Measurements from ENCODE around the gene KLHDC8A.

Gene KLHDC8A

GRCh38 chr1:205309741-205310140 is 47.0 kb downstream of the KLHDC8A start:
- H3K4me1 ChIP-seq (ENCODE audit: low read depth, poor library complexity, severe bottlenecking): no peaks in the 10 kb centered on the region
- H2AFZ ChIP-seq (ENCODE audit: low read depth): no peak overlapping the region
- no peaks in the 10 kb centered on the region for H3K27me3 ChIP-seq (ENCODE audit: insufficient read depth, low read depth)
- no peaks in the 10 kb centered on the region for H3K36me3 ChIP-seq (ENCODE audit: insufficient read depth)
- TF ChIP-seq CTCF (conservative IDR thresholded peaks at IDR 0.05; ENCODE audit: low read depth, low read length): no peak
- H3K9ac ChIP-seq: no peak overlapping the region
- no peaks in the 10 kb centered on the region for H4K20me1 ChIP-seq (ENCODE audit: insufficient read depth)
- H3K79me2 ChIP-seq (ENCODE audit: insufficient read depth, low read depth): peaks cover 5% of the 10 kb centered on the region; the same call in 1 of the 2 replicates
- H3K4me2 ChIP-seq: no peak overlapping the region
- H3K4me3 ChIP-seq (IDR thresholded peaks at IDR 0.05; ENCODE audit: insufficient read depth, low read depth, low read length): no peak overlapping the region
- H3K27ac ChIP-seq: no peak overlapping the region

DNA sequence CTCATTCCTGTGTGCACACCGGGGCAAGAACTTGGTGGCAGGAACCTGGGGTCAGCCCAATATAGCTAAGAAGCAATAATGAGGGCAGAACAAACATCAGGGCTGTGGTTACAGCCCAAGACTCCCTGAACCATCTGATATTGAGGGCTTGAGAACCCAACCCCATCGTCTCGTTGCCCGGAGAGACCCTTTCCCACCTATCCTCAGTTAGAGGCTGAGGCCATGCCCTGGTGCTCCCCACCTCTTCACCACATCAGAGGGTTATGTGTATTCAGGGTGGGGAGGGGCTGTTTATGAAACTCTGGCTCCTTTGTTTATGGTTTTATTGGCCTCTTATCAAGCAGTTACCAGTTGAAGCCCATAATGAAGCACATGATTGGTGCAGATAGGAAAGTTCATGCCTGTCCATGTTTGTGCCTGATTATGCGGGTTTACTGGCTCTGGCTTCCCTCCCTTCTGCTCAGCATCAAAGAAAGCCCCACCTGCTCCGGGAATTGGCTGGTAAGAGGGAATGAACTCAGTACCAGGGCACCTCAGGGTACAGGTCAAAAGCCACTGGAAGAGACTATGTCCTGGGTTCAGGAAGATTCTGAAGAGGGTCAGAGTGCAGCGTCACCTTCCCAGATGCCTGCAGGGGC is 49.7 kb downstream of the KLHDC8A start:
- no peak overlapping the region for H2AFZ ChIP-seq (ENCODE audit: low read depth)
- H4K20me1 ChIP-seq (ENCODE audit: insufficient read depth): no peaks in the 10 kb centered on the region
- H3K79me2 ChIP-seq (ENCODE audit: insufficient read depth, low read depth): peaks cover 1% of the 10 kb centered on the region; the same call in 1 of the 2 replicates
- no peak overlapping the region for H3K4me3 ChIP-seq (IDR thresholded peaks at IDR 0.05; ENCODE audit: insufficient read depth, low read depth, low read length)
- TF ChIP-seq CTCF (conservative IDR thresholded peaks at IDR 0.05; ENCODE audit: low read depth, low read length): no peak
- no peak overlapping the region for H3K4me2 ChIP-seq
- no peak overlapping the region for H3K27ac ChIP-seq
- no peaks in the 10 kb centered on the region for H3K4me1 ChIP-seq (ENCODE audit: low read depth, poor library complexity, severe bottlenecking)
- no peaks in the 10 kb centered on the region for H3K36me3 ChIP-seq (ENCODE audit: insufficient read depth)
- H3K9ac ChIP-seq: no peak overlapping the region
- no peaks in the 10 kb centered on the region for H3K27me3 ChIP-seq (ENCODE audit: insufficient read depth, low read depth)

GRCh38 chr1:205304695-205305070 is 52.0 kb downstream of the KLHDC8A start:
- no peak overlapping the region for H2AFZ ChIP-seq (ENCODE audit: low read depth)
- no peak overlapping the region for H3K27ac ChIP-seq
- H3K9ac ChIP-seq: no peak overlapping the region
- no peaks in the 10 kb centered on the region for H3K4me1 ChIP-seq (ENCODE audit: low read depth, poor library complexity, severe bottlenecking)
- H3K79me2 ChIP-seq (ENCODE audit: insufficient read depth, low read depth): no peaks in the 10 kb centered on the region
- H3K36me3 ChIP-seq (ENCODE audit: insufficient read depth): no peaks in the 10 kb centered on the region
- H4K20me1 ChIP-seq (ENCODE audit: insufficient read depth): no peaks in the 10 kb centered on the region
- H3K4me2 ChIP-seq: no peak overlapping the region
- no peak overlapping the region for H3K4me3 ChIP-seq (IDR thresholded peaks at IDR 0.05; ENCODE audit: insufficient read depth, low read depth, low read length)
- no peak for TF ChIP-seq CTCF (conservative IDR thresholded peaks at IDR 0.05; ENCODE audit: low read depth, low read length)
- no peaks in the 10 kb centered on the region for H3K27me3 ChIP-seq (ENCODE audit: insufficient read depth, low read depth)

DNA sequence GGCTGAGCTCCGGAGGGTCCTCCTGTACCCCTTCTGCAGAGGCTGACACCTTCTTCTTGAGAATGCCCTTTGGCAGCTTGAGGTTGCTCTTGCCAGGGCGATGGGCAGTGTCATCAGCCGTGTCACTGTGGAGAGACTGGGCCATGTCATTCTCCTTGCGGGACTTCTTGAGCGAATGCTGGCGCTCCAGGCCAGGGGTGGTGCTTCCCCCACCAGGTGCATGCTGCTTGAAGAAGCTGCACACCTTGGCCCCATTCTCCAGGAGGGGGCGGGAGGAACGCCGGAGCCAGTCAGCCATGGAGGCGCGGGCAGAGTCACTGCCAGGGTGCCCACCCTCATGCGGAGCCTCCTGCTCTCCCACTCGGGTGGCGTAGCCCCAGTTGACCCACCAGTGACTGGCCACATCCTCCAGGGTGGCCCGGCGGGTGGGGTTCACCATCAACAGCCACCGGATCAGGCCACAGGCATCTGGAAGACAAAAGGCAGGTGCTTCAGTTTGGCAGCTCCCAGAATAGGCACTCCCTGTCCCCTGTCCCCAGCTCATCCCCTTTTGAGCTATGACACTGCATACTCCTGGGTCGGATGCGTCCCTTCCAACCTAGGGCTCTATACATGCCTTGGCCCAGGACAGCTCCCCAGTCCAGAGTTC is 52.6 kb downstream of the KLHDC8A start:
- Histone ChIP-seq H3K9ac (no peak overlapping the region), H3K27me3 (ENCODE audit: insufficient read depth, low read depth) (no peaks in the 10 kb centered on the region), H3K4me3 (IDR thresholded peaks at IDR 0.05; ENCODE audit: insufficient read depth, low read depth, low read length) (no peak overlapping the region), H3K4me2 (no peak overlapping the region), H2AFZ (ENCODE audit: low read depth) (no peak overlapping the region), H3K79me2 (ENCODE audit: insufficient read depth, low read depth) (no peaks in the 10 kb centered on the region), H4K20me1 (ENCODE audit: insufficient read depth) (no peaks in the 10 kb centered on the region), H3K4me1 (ENCODE audit: low read depth, poor library complexity, severe bottlenecking) (no peaks in the 10 kb centered on the region), H3K27ac (no peak overlapping the region), H3K36me3 (ENCODE audit: insufficient read depth) (no peaks in the 10 kb centered on the region)
- TF ChIP-seq CTCF (conservative IDR thresholded peaks at IDR 0.05; ENCODE audit: low read depth, low read length): no peak

Data from KMS-11 (cell line).